Mesendoderm (in vitro differentiated cells): ENCODE results near the gene BBLN.

ENCODE experiments used
- DNase-seq: peaks from one replicate; pipeline ENCODE4 v3.0.0; 2013
- H2AK5ac ChIP-seq: 2 replicates; pipeline ENCODE4 v1.6.1; 2013; ENCODE audit warnings: low read length, inconsistent platforms
- H2BK120ac ChIP-seq: 2 replicates; pipeline ENCODE4 v1.6.1; 2013; ENCODE audit warnings: low read depth, mild to moderate bottlenecking, low read length, moderate library complexity, mixed read lengths
- H2BK15ac ChIP-seq: replicated peaks from 2 replicates; pipeline ENCODE4 v1.6.1; 2013; ENCODE audit warnings: low read depth, mild to moderate bottlenecking, moderate library complexity
- H2BK5ac ChIP-seq: 2 replicates; pipeline ENCODE4 v1.6.1; 2013; ENCODE audit warnings: low read length, inconsistent platforms
- H3K18ac ChIP-seq: 2 replicates; pipeline ENCODE4 v1.6.1; 2013; ENCODE audit warnings: mild to moderate bottlenecking, low read length, mixed read lengths
- H3K23ac ChIP-seq: one replicate; pipeline ENCODE4 v1.6.1; 2013; ENCODE audit warnings: low read length
- H3K27ac ChIP-seq: 2 replicates; pipeline ENCODE4 v1.5.1; 2013; ENCODE audit warnings: low read depth, mild to moderate bottlenecking, inconsistent platforms, low read length, moderate library complexity
- H3K27me3 ChIP-seq: 2 replicates; pipeline ENCODE4 v1.6.1; 2013; ENCODE audit warnings: low read length, control low read depth, mild to moderate bottlenecking, inconsistent platforms; ENCODE audit not compliant: insufficient read depth, poor library complexity
- H3K36me3 ChIP-seq: 2 replicates; pipeline ENCODE4 v1.6.1; 2013; ENCODE audit warnings: low read length, inconsistent platforms; ENCODE audit not compliant: control insufficient read depth, insufficient read depth
- H3K4ac ChIP-seq: one replicate; pipeline ENCODE4 v1.6.1; 2013; ENCODE audit warnings: low read depth, mild to moderate bottlenecking, low read length, moderate library complexity
- H3K4me1 ChIP-seq: 2 replicates; pipeline ENCODE4 v1.6.1; 2013; ENCODE audit warnings: low read depth, low read length, inconsistent platforms; ENCODE audit not compliant: control insufficient read depth
- H3K4me2 ChIP-seq: 2 replicates; pipeline ENCODE4 v1.6.1; 2013; ENCODE audit warnings: low read length
- H3K4me3 ChIP-seq: 2 replicates; pipeline ENCODE4 v1.5.1; 2013; ENCODE audit warnings: mild to moderate bottlenecking, low read length
- H3K56ac ChIP-seq: one replicate; pipeline ENCODE4 v1.6.1; 2013; ENCODE audit warnings: low read length
- H3K79me1 ChIP-seq: 2 replicates; pipeline ENCODE4 v1.6.1; 2013; ENCODE audit warnings: low read length, inconsistent platforms
- H3K79me2 ChIP-seq: 2 replicates; pipeline ENCODE4 v1.6.1; 2013; ENCODE audit warnings: mild to moderate bottlenecking, low read length; ENCODE audit not compliant: control insufficient read depth, insufficient read depth
- H3K9ac ChIP-seq: 2 replicates; pipeline ENCODE4 v1.6.1; 2013; ENCODE audit warnings: low read length, inconsistent platforms
- H4K5ac ChIP-seq: one replicate; pipeline ENCODE4 v1.6.1; 2013; ENCODE audit warnings: low read length
- H4K8ac ChIP-seq: one replicate; pipeline ENCODE4 v1.6.1; 2013; ENCODE audit warnings: low read depth, mild to moderate bottlenecking, control low read depth, low read length, moderate library complexity
- WGBS: extraction: QIAGEN DNeasy Blood & Tissue Kit; methylation state at CpG from one replicate; pipeline ENCODE4 v1.1.7; 2013; ENCODE audit warnings: low lambda C conversion rate, missing lambda C conversion rate; ENCODE audit not compliant: insufficient coverage; ENCODE audit errors: extremely low coverage; 5-methylcytosine and 5-hydroxymethylcytosine counted together

BBLN gene

GRCh38 chr9:128155736-128156500, 4.1 kb upstream of the BBLN start:
- WGBS, result no CpG with 5 or more reads among the region's 7 CpGs
- H3K23ac ChIP-seq, result no peak overlapping the region
- H2BK5ac ChIP-seq, result no peak overlapping the region

GRCh38 chr9:128159522-128159783, 612 bp upstream of the BBLN start:
- DNase-seq, result no peak
- H3K18ac ChIP-seq, result peak overlapping the region; percentile 35
- no peak overlapping the region for H2AK5ac ChIP-seq
- H4K8ac ChIP-seq, result peak overlapping the region; percentile 78
- H3K4ac ChIP-seq, result peak overlapping the region; percentile 81
- H3K36me3 ChIP-seq, result peaks cover 4% of the 10 kb centered on the region
- no peak overlapping the region for H3K23ac ChIP-seq
- no peak overlapping the region for H2BK15ac ChIP-seq
- H4K5ac ChIP-seq, result no peak overlapping the region
- H3K56ac ChIP-seq, result peak overlapping the region; percentile 81
- peak overlapping the region; percentile 3 for H2BK120ac ChIP-seq
- H3K4me3 ChIP-seq, result no peak overlapping the region
- H3K79me2 ChIP-seq, result no peaks in the 10 kb centered on the region
- no peak overlapping the region for H2BK5ac ChIP-seq
- H3K4me1 ChIP-seq, result no peaks in the 10 kb centered on the region
- peak overlapping the region; percentile 80 for H3K4me2 ChIP-seq
- H3K27ac ChIP-seq, result no peak overlapping the region
- H3K27me3 ChIP-seq, result no peaks in the 10 kb centered on the region
- no peaks in the 10 kb centered on the region for H3K79me1 ChIP-seq
- no CpG with 5 or more reads among the region's 11 CpGs for WGBS
- peak overlapping the region; percentile 85 for H3K9ac ChIP-seq

More at GRCh38 chr9:128155736-128156500, 4.1 kb upstream of the BBLN start:
- H2BK15ac ChIP-seq, result no peak overlapping the region
- no peak overlapping the region for H3K18ac ChIP-seq
- H3K4me2 ChIP-seq, result no peak overlapping the region
- H3K4ac ChIP-seq, result no peak overlapping the region
- H3K4me1 ChIP-seq, result no peaks in the 10 kb centered on the region
- H3K79me1 ChIP-seq, result no peaks in the 10 kb centered on the region
- H3K36me3 ChIP-seq, result no peaks in the 10 kb centered on the region
- H3K9ac ChIP-seq, result no peak overlapping the region
- H3K79me2 ChIP-seq, result no peaks in the 10 kb centered on the region
- no peak overlapping the region for H2BK120ac ChIP-seq
- H3K4me3 ChIP-seq, result no peak overlapping the region
- H2AK5ac ChIP-seq, result no peak overlapping the region
- H4K8ac ChIP-seq, result no peak overlapping the region
- no peak overlapping the region for H4K5ac ChIP-seq
- no peak overlapping the region for H3K56ac ChIP-seq
- no peak for DNase-seq
- no peaks in the 10 kb centered on the region for H3K27me3 ChIP-seq
- H3K27ac ChIP-seq, result no peak overlapping the region

GRCh38 chr9:128160603-128160987, 530 bp downstream of the BBLN start:
- Histone ChIP-seq H4K5ac (no peak overlapping the region), H3K4me3 (peak overlapping the region; percentile 83), H3K27ac (no peak overlapping the region), H3K4me2 (peak overlapping the region; percentile 56), H3K4ac (no peak overlapping the region), H4K8ac (peak overlapping the region; percentile 77), H2BK120ac (no peak overlapping the region), H2BK15ac (no peak overlapping the region), H3K18ac (no peak overlapping the region), H2BK5ac (no peak overlapping the region), H2AK5ac (no peak overlapping the region), H3K79me2 (no peaks in the 10 kb centered on the region), H3K79me1 (no peaks in the 10 kb centered on the region), H3K36me3 (peaks cover 5% of the 10 kb centered on the region), H3K9ac (peak overlapping the region; percentile 89), H3K27me3 (no peaks in the 10 kb centered on the region), H3K56ac (peak overlapping the region; percentile 94), H3K4me1 (no peaks in the 10 kb centered on the region), H3K23ac (no peak overlapping the region)
- no CpG with 5 or more reads among the region's 23 CpGs for WGBS
- peak; percentile 26 for DNase-seq

GRCh38 chr9:128161215-128161902, 1.3 kb downstream of the BBLN start:
- H3K4me3 ChIP-seq, result no peak overlapping the region
- H3K4me1 ChIP-seq, result no peaks in the 10 kb centered on the region
- no peak overlapping the region for H2AK5ac ChIP-seq
- peaks cover 5% of the 10 kb centered on the region for H3K36me3 ChIP-seq
- no peak overlapping the region for H3K18ac ChIP-seq
- H4K5ac ChIP-seq, result no peak overlapping the region
- H3K23ac ChIP-seq, result no peak overlapping the region
- no peak overlapping the region for H4K8ac ChIP-seq
- no peak overlapping the region for H3K9ac ChIP-seq
- no peaks in the 10 kb centered on the region for H3K79me2 ChIP-seq
- no peak overlapping the region for H3K4ac ChIP-seq
- no peak overlapping the region for H2BK120ac ChIP-seq
- H3K4me2 ChIP-seq, result no peak overlapping the region
- H3K79me1 ChIP-seq, result no peaks in the 10 kb centered on the region
- DNase-seq, result no peak
- H3K56ac ChIP-seq, result no peak overlapping the region
- no peaks in the 10 kb centered on the region for H3K27me3 ChIP-seq
- H3K27ac ChIP-seq, result no peak overlapping the region
- WGBS, result no CpG with 5 or more reads among the region's 13 CpGs
- no peak overlapping the region for H2BK15ac ChIP-seq
- no peak overlapping the region for H2BK5ac ChIP-seq

- DNase-seq, result no peak
- no peak overlapping the region for H4K8ac ChIP-seq
- H3K36me3 ChIP-seq, result peaks cover 11% of the 10 kb centered on the region
- no peaks in the 10 kb centered on the region for H3K79me1 ChIP-seq
- H3K27me3 ChIP-seq, result no peaks in the 10 kb centered on the region
- no peak overlapping the region for H3K18ac ChIP-seq
- no peak overlapping the region for H3K9ac ChIP-seq
- no peak overlapping the region for H2BK5ac ChIP-seq
- H2AK5ac ChIP-seq, result no peak overlapping the region
- H3K23ac ChIP-seq, result no peak overlapping the region
- H3K4me3 ChIP-seq, result no peak overlapping the region
- H2BK120ac ChIP-seq, result no peak overlapping the region
- no peak overlapping the region for H2BK15ac ChIP-seq
- no peak overlapping the region for H3K56ac ChIP-seq
- no peak overlapping the region for H3K4me2 ChIP-seq
- no peaks in the 10 kb centered on the region for H3K4me1 ChIP-seq
- no peaks in the 10 kb centered on the region for H3K79me2 ChIP-seq
- H3K4ac ChIP-seq, result no peak overlapping the region
- H4K5ac ChIP-seq, result no peak overlapping the region
- no peak overlapping the region for H3K27ac ChIP-seq
- WGBS, result no CpG with 5 or more reads among the region's 10 CpGs
Measured at GRCh38 chr9:128162215-128163026, 2.4 kb downstream of the BBLN start.
